ENCODE measurements around the gene FAH. TPM values are rescaled to one million over a fixed set of nuclear protein-coding genes. Genes with fewer than 3 reads are reported as not detected.

FAH gene
- total RNA-seq, 1 donor from 2014 or later = 94.9 TPM

DNA sequence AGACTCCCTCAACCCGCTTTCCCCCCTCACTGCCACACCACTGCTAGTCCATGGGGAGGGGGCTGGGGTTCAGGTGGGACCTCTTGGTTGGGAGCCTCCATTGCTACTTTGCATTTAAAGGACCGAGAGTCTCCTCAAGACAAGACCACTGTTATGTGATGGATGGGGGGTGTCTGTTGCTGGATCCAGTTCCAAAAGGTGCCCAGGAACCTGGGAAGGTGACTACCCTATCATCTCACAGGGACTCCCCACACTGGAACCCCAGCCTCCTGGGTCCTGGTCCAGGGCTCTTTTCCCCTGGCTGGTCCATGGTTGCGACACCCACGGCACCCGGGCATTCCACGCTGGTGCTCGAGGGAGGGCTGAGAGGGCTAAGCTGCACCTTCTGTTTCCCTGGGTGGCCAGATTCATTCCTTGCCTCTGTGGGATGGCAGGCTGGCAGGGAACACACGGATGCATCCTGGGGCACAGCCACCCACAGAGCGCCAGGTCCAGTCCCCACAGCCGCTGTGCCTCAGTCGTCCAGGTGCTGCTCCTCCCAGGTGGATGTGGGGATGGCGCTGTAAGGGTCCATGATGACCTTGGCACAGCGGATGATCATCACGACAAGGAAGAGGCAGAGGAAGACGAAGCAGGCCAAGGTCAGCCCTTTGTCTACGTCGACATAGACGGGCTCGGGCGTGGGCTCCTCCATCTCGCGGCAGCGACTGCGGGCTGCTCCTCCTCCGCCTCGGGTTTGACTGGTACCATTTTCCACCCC is 48.6 kb downstream of the FAH start:
- no peak for DNase-seq

DNA sequence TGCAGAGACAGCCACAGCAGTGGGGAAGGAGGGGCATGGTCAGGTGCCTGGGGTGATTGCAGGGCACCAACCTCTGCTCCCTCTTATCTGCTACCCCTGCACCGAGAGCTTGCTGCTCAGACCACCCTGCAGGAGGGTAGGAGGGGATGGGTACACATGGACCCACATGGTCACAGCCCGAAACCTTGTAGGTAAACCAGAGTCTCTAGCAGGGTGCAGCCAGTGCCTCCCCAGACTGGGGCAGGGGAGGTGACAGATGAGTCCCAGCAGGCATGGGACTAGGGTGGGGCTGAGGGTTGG is 49.2 kb downstream of the FAH start:
- DNase-seq = no peak

DNA sequence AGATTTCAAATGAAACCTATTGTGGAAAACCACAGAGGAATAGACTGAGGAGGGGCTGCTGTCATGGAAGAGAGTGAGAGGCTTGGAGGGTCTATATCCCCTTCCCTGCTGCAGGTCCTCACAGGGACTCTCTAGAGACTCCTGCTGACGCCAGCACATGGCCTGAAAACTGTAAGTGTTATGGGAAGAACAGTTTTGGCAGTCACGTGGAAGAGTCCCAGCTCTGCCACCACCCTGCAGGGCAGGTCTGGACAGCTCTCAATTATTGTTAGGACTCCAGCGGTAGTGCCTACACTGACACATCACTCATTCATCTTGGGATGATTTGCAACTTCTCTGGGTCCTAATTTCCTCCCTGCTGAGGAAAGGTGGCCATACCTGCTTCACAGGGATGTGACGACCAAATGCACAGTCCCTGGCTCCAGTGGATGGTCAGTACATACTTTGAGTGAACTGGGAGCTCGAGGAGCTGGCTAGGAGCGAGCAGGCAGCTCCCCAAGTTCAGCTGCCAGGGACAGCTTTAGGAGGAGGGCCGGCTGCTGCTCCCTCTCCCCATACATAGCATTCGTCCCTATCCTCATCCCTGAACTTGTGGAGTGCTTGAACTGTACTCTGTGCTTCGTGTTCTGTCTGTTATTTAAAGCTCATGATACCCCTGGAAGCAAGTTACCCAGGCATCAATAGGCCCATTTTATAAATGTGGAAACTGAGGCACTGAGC is 50.0 kb downstream of the FAH start:
- no peak for DNase-seq

DNA sequence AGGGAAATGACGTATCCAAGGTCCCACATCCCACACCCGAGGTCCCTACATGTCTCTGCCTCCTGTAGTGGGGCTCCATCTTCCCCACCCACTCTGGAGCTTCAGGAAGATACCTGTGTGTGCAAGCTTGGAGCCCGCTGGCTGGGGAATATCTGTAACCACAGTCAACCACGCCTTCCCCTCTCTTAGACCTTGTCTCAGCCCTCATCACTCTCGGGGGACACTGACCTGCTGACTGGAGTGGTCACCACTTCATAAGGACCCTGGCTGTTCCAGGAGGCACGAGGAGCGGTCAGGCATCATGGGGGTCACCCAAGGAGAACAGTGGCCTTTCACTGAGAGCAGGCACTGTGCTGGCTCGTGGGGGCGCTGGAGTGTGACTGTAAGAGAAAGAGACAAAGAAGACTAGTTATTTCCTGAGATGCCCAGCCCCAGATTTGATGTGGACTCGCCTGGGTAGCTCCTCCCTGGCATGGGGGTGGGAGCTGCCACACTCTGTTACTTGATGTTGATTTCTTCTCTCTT is 50.6 kb downstream of the FAH start:
- DNase-seq = no peak

DNA sequence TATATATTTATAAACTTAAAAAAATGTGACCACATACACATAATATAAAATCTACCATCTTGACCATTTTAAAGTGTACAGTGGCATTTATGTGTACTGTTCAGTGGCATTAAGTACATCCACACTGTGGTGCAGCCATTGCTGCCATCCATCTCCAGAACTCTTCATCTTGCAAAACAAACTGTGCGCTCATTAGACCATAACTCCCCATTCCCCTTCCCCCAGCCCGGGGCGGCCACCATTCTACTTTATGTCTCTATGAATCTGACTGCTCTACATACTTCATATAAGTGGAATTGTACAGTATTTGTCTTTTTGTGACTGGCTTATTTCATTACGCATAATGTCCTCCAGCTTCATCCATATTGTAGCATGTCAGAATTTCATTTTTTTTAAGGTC is 51.4 kb downstream of the FAH start:
- DNase-seq = no peak

DNA sequence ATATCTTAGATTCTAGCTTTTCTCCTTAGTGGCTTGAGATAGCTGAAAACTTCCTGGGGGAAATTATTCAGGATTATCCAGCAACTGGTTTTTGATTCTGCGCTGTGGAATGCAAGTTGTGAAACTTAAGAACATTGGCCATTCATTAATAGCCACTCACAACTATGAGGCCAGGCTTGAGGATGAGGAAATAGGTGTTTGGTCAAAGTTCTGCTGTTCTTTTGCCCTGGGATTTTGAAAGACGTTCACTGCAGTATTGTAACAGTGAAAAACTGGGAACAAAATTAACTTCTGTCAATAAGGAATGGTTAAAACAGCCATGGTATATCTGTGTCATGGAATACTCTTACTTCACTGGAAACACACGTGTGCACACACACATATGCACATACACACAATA is 55.1 kb downstream of the FAH start:
- DNase-seq = no peak

DNA sequence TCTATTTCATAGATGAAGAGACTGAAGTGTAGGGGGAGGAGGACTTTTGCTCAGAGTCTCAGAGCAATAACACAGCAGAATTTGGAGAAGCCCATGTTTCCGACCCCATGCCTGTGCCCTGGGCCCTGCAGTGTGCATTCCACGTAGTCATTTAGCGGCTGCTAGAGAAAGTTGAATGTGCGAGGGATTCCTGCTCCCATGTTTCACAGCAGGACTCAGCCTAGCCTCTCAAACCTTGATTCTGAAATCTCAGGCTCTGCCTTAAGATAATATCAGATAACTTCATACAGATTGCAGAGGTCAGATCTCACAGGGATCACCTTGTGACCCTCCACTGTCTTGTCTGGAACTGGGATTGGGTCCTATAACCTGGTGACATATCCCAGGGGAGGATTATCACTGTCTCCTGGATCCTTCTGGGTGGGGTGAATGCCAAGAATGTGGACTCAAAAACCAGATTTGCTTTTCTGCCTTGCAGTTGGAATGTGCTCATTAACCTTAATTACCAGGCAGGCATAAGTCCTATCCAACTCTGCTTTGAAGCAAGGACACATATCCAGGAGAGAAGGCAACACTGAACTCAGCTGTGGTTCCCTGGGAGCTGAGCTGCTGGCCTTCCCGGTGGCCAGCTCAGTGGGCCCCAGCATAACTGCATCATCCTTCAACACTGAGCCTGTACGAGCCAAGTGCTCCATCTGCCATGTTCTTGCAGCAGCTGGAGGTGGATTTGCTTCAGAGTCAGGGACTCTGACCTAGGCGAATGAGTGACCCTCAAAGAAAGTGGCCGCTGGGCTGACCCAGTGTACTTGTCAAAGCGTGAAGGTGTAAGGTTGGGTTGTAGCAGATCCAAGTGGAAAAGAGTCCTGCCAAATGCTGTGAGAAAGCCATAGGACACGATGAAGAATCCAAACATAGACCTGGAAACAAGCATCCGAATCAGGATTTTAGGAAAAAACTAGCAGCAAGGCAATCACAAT is 56.2 kb downstream of the FAH start:
- peak; percentile 11 for DNase-seq

DNA sequence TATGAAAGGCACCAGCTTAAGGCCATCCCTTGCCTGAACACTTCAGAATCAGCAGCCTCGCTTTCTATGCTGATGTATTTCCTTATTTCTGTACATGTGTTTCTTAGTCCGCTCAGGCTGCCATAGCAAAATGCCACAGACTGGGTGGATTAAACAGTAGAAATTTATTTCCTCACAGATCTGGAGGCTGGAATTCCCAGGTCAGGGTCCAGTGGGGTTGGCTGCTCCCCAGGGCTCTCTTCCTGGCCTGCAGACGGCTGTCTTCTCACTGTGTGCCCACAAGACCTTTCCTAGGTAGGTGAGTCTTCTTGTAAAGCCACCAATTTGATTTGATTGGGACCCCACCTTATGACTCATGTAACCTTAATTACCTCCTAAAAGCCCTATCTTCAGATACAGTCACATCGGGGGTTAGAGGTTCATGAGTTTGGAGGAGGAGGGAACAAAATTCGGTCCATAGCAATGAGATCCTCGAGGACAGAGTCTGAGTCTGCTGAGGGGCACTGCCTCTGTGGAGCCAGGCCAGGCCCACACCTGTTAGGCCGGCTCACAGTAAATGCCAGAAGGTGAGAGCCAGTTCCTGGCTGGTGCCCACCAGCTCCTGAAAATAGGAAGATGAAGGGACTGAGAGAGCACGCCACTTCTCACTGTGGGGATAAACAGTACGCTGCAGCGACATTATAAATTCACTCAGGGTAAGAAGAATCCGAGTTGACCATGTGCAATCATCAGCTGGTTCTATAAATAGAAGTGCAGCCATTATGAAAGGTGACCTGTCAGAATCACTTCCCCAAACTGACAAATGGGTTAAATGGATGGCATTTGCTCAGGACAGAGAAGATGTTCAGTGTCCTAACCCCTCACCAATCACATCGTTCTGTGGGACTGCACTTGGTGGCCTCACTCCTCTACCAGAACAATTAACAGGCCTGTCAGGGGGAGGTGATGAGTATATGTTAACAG is 58.1 kb downstream of the FAH start:
- DNase-seq = no peak

DNA sequence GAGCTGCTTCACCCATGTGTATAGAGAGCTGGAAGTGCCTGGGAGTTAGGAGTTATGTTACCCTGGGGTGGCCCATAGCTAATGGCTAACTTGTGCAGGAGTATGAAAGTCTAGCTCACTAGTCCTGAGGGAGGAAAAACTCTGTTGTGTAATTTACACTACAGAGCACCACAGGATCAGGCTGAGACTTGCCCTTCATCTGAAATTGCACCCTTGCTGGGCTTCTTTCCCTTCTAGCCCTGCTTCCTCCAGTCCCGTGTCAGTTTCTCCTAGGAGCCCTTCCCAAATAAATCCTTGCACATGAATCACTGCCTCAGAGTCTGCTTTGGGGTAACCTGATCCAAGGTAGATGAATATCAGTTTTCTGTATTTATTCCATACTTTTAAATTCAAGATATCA is 59.2 kb downstream of the FAH start:
- DNase-seq = no peak

DNA sequence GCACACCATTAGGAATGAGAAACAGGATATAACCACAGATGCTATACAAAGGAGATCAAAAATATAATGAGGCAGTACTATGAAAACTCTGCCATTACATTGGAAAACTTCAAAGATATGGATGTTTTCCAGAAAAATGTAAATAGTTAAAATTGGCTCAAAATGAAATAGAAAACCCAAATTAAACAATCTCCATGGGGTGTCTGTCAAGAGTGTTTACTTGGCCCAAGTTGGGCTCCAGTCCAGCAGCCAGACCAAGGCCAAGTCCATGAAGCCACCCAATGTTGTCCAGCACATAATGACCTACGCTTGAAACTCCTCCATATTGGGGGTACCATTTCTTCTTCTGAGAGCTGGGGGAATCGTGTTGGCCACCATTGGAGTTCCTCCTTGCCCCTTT is 62.1 kb downstream of the FAH start:
- no peak for DNase-seq

DNA sequence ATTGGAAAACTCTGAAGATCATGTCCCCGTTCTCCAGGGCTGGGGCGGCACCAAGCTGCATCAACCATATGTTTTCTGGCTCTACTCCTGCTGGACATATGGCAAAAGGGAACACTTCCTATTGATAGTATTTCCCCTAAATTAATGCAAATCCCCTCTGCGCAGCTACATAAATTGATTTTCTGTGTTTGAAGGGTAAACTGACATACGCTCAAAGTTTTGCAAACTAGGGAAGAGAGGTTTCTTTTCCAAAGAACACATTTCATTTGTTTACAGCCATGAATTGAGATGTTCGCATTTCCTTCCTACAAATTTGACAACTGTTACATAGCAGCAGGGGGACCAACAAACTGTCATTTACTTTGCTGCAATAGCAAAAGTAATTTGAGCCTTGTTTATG is 63.3 kb downstream of the FAH start:
- DNase-seq = no peak

DNA sequence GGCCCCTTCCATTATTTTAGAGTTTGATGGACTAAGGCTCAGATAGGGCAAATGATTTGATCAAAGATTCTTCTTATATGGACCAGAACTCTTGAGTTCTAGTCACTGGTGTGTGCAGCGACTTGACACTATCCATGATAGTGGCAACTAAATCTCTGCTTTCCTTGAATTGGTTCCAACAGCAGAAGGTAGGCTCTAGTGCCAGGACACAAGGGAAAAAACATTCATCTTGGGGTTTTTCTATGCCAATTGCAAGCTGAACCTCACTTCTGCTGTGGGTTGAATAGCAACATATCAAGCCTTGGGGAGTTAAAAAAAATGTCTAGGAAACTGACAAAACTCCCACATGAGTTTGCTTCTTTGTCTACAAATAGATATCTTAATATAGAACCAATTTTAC is 64.1 kb downstream of the FAH start:
- DNase-seq = no peak

DNA sequence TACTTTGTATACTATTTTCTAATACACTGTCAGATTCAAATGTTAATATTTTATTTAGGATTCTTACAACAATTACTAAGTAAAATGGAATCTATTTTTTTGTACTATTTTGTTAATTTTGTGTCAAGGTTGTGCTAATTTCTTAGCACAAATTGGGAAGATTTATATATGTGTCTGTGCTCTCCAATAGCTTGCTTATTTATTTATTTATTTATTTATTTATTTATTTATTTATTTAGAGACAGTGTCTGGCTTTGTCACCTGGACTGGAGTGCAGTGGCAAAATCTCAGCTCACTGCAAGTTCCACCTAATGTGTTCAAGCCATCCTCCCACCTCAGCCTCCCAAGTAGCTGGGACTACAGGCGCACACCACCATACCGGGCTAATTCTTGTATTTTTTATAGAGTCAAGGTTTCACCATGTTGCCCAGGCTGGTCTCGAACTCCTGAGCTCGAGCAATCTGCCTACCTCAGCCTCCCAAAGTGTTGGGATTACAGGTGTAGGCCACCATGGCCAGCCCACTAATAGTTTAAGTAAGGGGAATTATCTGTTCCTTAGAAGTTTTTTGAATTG is 64.6 kb downstream of the FAH start:
- no peak for DNase-seq

DNA sequence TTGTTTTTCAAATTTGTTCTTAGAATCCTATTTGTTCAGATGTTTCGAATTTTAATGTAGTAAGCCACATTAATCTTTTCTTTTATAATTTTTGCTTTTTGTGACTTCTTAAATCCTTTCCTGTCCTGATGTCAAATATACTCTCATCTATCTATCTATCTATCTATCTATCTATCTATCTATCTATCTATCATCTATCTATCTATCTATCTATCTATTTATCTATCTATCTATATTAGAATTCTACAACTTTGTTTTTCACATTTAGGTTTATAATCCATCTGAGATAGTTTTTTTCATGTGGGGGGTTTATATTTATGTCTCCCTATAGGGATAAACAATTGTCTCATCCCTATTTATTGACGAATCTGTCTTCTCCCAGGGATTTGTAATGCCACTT is 67.2 kb downstream of the FAH start:
- no peak for DNase-seq

DNA sequence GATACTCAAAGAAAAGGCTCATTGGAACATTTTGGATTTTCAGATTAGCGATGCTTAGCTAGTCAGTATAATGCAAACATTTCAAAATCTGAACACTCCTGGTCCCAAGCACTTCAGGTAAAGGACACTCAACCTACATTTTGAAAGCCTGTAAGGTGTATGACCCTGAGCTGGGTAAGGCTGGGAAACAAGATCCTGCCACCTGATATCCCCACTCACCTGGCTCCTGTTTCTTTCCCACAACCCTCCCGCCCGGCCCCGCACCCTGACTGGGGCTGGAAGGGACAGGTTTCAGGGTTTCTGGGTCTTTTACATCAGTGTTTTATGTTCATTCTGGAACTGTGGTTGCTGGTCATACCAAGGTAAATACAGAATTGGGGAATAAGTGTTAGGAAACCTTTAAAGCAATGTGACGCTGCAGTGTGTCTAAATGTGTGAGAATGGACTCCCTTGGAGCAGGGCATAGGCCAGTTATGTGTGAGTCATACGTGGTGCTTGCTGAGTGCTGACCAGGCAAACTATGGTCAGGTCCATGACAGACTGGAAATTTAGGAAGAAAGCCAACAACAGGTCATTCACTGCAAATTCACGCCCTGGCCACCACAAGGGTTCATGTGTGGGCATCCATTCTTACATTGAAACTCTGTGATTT is 76.3 kb downstream of the FAH start:
- DNase-seq = no peak

DNA sequence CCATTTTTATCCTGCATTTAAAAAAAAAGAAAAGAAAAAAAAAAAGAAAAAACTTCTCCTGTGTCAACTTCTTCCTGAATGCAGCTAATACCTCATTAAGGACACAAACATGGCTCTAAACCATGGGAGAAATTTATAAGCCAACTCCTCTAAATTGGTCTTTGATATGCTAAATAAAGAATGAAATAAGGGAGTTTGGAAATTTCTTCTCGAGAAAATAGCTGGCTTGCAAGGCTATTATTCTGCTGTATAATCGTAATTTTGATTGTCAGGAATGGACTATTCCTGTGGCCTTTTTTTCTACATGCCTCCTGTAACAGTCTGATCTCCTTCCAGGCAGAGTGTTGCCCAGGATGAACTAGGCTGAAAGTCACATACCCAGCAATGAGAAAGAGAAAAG is 78.6 kb downstream of the FAH start:
- DNase-seq = no peak

DNA sequence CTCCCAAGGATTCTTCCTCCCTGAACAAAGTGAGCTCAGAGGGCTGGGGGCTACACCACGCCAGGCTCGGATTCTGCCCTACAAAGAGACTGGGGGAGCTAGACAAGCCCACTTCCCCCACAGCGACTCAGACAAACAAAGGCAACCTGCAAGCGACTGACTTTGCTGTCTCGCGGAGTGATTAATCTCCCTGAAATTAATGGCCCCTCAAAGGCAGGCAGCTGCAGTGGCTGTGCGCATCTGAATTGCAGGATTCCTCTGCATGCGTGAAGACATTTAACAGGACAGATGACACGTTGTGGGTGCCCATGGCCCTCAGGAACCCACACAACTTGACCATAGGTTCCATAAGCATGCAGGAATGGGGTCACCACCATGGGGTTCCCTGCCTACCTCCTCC is 80.8 kb downstream of the FAH start:
- DNase-seq = no peak

DNA sequence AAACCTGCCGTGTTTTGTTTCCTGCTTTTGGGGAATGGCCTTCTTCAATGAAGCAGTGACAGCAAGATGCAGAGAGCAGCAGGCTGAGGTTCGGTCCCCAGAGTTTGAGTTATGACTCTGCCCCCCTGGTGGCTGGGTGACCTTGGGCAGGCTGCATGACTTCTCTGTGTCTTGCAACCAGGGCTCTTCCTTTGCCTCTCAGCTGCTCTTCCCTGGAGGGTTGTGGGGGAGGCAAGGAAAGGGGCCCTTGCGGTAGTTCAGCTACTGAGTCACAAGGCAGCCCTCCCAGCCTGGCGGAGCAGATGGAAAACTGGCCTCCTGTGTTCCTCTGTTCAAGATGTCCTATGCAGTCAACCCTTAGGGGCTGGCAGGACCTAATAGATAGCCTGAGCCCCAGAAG is 82.1 kb downstream of the FAH start:
- no peak for DNase-seq

All from tongue (tissue), 2 donors.